OCI-LY7 (cell line): Measurements from ENCODE around the gene AKAP13. TPM values are rescaled to one million over a fixed set of nuclear protein-coding genes. Genes with fewer than 3 reads are reported as not detected.

Experiments used
- BruUV-seq: library from RNA; stranded (reverse); fragments of 400-500 nt; replicated peaks from 2 replicates; lab custom pipeline; 2021; lab: Mats Ljungman, UMichigan
- CTCF ChIA-PET: fragments of 300-600 bp; sonication (Branson Sonifier 250); formaldehyde crosslinking; loops from one replicate; lab custom pipeline; 2022; ENCODE audit warnings: antibody characterized with exemption; ENCODE audit not compliant: unreplicated experiment; lab: Charles Lee
- POLR2A ChIA-PET: fragments of 300-600 bp; sonication (Branson Sonifier 250); formaldehyde crosslinking; loops from one replicate; lab custom pipeline; 2022; ENCODE audit warnings: antibody characterized with exemption; lab: Charles Lee
- DNase-seq: peaks from one replicate; pipeline ENCODE4 v3.0.0-alpha.2; 2015; ENCODE audit warnings: low spot score
- H2AFZ ChIP-seq: fragments of 200-600 bp; sonication (generic), shearing (Covaris generic); 2 replicates; pipeline ENCODE4 v1.6.1; 2014; ENCODE audit warnings: mild to moderate bottlenecking, antibody characterized with exemption, low read length, moderate library complexity
- H3K27ac ChIP-seq: fragments of 200-600 bp; sonication (generic); 2 replicates; pipeline ENCODE4 v1.5.1; 2014; ENCODE audit warnings: mixed run types, low read depth, mild to moderate bottlenecking, moderate library complexity, low read length, inconsistent platforms; ENCODE audit not compliant: poor library complexity, severe bottlenecking
- H3K36me3 ChIP-seq: fragments of 200-600 bp; sonication (generic); 2 replicates; pipeline ENCODE4 v1.6.1; 2014; ENCODE audit warnings: mild to moderate bottlenecking, antibody characterized with exemption, low read length, moderate library complexity, mixed read lengths; ENCODE audit not compliant: insufficient read depth
- H3K4me1 ChIP-seq: fragments of 200-600 bp; sonication (generic); 2 replicates; pipeline ENCODE4 v1.5.1; 2014; ENCODE audit warnings: mild to moderate bottlenecking, low read length; ENCODE audit not compliant: insufficient read depth, poor library complexity, severe bottlenecking
- H3K4me2 ChIP-seq: fragments of 200-600 bp; sonication (generic); 2 replicates; pipeline ENCODE4 v1.6.1; 2014; ENCODE audit warnings: mild to moderate bottlenecking, low read length
- H3K4me3 ChIP-seq: fragments of 200-600 bp; sonication (generic); 2 replicates; pipeline ENCODE4 v1.5.1; 2014; ENCODE audit warnings: mild to moderate bottlenecking, low read depth, low read length; ENCODE audit not compliant: poor library complexity, severe bottlenecking
- H3K79me2 ChIP-seq: fragments of 200-600 bp; sonication (generic); 2 replicates; pipeline ENCODE4 v1.6.1; 2016; ENCODE audit warnings: low read depth, mild to moderate bottlenecking, low read length, moderate library complexity, mixed read lengths; ENCODE audit not compliant: insufficient read depth
- H3K9me2 ChIP-seq: fragments of 200-600 bp; sonication (generic); 2 replicates; pipeline ENCODE4 v1.6.1; 2016; ENCODE audit warnings: mild to moderate bottlenecking, low read length, mixed read lengths; ENCODE audit not compliant: insufficient read depth
- H3K9me3 ChIP-seq: fragments of 200-600 bp; sonication (generic); 2 replicates; pipeline ENCODE4 v1.6.1; 2014; ENCODE audit warnings: mild to moderate bottlenecking, mixed run types, low read length, mixed read lengths
- H4K20me1 ChIP-seq: fragments of 200-600 bp; sonication (generic); 2 replicates; pipeline ENCODE4 v1.6.1; 2014; ENCODE audit warnings: mild to moderate bottlenecking, antibody characterized with exemption, low read length, moderate library complexity, mixed read lengths; ENCODE audit not compliant: insufficient read depth
- EZH2phosphoT487 ChIP-seq: fragments of 200-600 bp; sonication (generic); IDR thresholded peaks from 2 replicates; pipeline ENCODE4 v1.6.1; 2018; ENCODE audit warnings: low read depth, borderline replicate concordance, mild to moderate bottlenecking, mixed run types, antibody characterized with exemption, low read length, moderate library complexity, mixed read lengths
- intact Hi-C: fragments of 100-400 bp; cut with micrococcal nuclease; formaldehyde crosslinking; loops from one replicate; pipeline ENCODE4 v1.10.0; 2022; ENCODE audit not compliant: unreplicated experiment
- total RNA-seq, 2 experiments: library from RNA; depleted of rRNA in 1 of 2; stranded (reverse); fragments of >200 nt in 1 of 2; shearing (Covaris generic) in 1 of 2; gene quantifications; 2 replicates each; pipeline ENCODE4 v1.2.3, GENCODE V29; 2014 to 2022
- TF ChIP-seq, protein P1 (sequence below): fragments of 200-600 bp; sonication (generic); conservative IDR thresholded peaks from 2 replicates; pipeline ENCODE4 v1.5.1; 2014; ENCODE audit warnings: mild to moderate bottlenecking, antibody characterized with exemption, low read length, moderate library complexity, mixed read lengths

The AKAP13 gene
- total RNA-seq, 2 experiments from 2014 or later, result 140 to 250 TPM

DNA sequence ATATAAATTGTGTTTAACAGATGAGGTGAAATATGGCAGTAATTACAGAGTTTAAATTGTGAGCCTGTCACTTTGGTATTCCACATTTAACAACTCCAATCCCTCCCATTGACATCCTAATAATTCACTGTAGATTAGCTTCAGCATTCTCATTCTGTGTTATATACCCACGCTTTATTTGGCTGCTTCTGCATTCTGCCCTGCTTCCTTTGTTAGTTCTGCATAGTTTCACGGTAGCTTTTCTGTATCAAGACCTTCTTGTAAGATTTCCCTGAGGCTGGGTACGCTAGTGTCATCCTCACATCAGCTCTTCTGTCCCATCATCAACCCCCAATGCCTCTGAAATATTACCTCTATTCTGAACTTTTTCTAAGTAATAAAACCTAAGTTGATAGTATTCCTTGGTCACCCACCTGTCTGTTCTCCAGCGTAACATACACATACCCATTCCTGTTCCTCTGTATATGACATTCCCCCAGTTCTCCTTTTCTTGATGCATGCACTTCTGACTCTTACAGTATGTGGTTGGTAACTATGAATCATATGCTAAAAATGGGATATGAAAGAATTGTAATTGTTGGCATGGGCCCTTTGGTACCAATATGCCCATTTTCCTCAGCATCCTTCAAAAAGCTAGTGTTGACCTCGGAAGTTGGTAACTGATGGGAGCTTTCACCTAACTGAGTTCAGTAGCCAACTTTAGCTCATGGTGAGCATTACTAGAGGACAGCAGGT lies 243.1 kb downstream of the AKAP13 start:
- no peak overlapping the region for H3K27ac ChIP-seq
- peaks cover 60% of the 10 kb centered on the region for H3K36me3 ChIP-seq
- intact Hi-C loops, result no loop called here
- no peak for DNase-seq
- no peak for TF ChIP-seq EZH2phosphoT487
- TF ChIP-seq, protein P1, sequence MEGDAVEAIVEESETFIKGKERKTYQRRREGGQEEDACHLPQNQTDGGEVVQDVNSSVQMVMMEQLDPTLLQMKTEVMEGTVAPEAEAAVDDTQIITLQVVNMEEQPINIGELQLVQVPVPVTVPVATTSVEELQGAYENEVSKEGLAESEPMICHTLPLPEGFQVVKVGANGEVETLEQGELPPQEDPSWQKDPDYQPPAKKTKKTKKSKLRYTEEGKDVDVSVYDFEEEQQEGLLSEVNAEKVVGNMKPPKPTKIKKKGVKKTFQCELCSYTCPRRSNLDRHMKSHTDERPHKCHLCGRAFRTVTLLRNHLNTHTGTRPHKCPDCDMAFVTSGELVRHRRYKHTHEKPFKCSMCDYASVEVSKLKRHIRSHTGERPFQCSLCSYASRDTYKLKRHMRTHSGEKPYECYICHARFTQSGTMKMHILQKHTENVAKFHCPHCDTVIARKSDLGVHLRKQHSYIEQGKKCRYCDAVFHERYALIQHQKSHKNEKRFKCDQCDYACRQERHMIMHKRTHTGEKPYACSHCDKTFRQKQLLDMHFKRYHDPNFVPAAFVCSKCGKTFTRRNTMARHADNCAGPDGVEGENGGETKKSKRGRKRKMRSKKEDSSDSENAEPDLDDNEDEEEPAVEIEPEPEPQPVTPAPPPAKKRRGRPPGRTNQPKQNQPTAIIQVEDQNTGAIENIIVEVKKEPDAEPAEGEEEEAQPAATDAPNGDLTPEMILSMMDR, result no peak
- H3K79me2 ChIP-seq, result no peaks in the 10 kb centered on the region
- H3K4me2 ChIP-seq, result no peak overlapping the region
- ChIA-PET CTCF (no interaction called here), POLR2A (interaction anchor here (0.6 to 1.2 kb wide), 5 partner anchors 9 to 884 kb away, joined by 3 to 4 read pairs (median 3); no protein-coding TSS in a partner anchor)
- H3K4me3 ChIP-seq, result no peak overlapping the region
- no peaks in the 10 kb centered on the region for H3K9me3 ChIP-seq
- no TSS peak for BruUV-seq
- H2AFZ ChIP-seq, result no peak overlapping the region
- H4K20me1 ChIP-seq, result no peaks in the 10 kb centered on the region
- no peaks in the 10 kb centered on the region for H3K9me2 ChIP-seq
- no peaks in the 10 kb centered on the region for H3K4me1 ChIP-seq

DNA sequence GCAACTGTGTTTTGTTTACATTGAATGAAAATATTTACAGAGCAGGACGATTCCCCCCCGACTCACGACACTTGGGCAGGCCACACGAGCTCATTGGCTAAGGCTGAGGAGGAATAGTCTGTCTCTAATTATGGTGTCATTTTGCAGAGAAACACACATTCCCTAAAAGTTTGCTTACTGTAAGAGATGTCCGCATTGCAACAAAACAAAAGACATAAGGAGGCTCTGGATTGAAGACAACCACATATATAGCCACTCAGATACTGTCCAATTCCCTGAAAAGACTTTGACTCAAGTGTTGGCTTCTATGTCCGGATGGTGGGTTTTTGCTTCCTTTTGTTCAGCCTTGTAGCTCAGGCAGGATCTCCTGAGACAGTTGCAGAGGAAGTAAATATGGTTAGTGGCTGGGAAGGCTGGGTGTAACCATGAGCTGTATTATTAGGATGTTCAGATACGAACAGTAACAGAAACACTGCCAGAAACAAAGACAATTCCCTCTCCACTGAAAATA lies 243.9 kb downstream of the AKAP13 start:
- TF ChIP-seq, protein P1, result no peak
- TF ChIP-seq EZH2phosphoT487, result no peak
- ChIA-PET CTCF (no interaction called here), POLR2A (interaction anchor here (0.6 to 1.2 kb wide), 4 partner anchors 8 to 18 kb away, joined by 3 to 4 read pairs (median 4); no protein-coding TSS in a partner anchor)
- intact Hi-C loops, result no loop called here
- Histone ChIP-seq H2AFZ (no peak overlapping the region), H3K36me3 (peaks cover 57% of the 10 kb centered on the region), H3K9me3 (no peaks in the 10 kb centered on the region), H3K4me1 (no peaks in the 10 kb centered on the region), H3K9me2 (no peaks in the 10 kb centered on the region), H3K79me2 (no peaks in the 10 kb centered on the region), H3K4me3 (no peak overlapping the region), H3K4me2 (no peak overlapping the region), H3K27ac (no peak overlapping the region), H4K20me1 (no peaks in the 10 kb centered on the region)
- BruUV-seq, result no TSS peak
- DNase-seq, result no peak
